Mucosa of rectum (tissue), 2 donors: ENCODE data around the gene CCT2.
A peak's percentile ranks its signal among the peaks of the same experiment; 100 is the strongest.

Source experiments
- H3K27ac ChIP-seq, 2 donors: one replicate each; pipeline ENCODE4 v1.7.0; 2013; ENCODE audit warnings: inconsistent platforms in 2 of 2, low read depth in 2 of 2, low read length in 2 of 2
- H3K27me3 ChIP-seq, 2 donors: one replicate each; pipeline ENCODE4 v1.7.0; 2013; ENCODE audit warnings: low read length in 2 of 2; ENCODE audit not compliant: control insufficient read depth in 2 of 2, insufficient read depth in 2 of 2
- H3K36me3 ChIP-seq, 2 donors: one replicate each; pipeline ENCODE4 v1.7.0; 2013; ENCODE audit warnings: low read length in 2 of 2; ENCODE audit not compliant: control insufficient read depth in 2 of 2, insufficient read depth in 2 of 2
- H3K4me1 ChIP-seq, 2 donors: one replicate each; pipeline ENCODE4 v1.7.0; 2013; ENCODE audit warnings: low read length in 2 of 2, mild to moderate bottlenecking in 1 of 2; ENCODE audit not compliant: control insufficient read depth in 2 of 2, insufficient read depth in 2 of 2
- H3K4me3 ChIP-seq, 2 donors: one replicate each; pipeline ENCODE4 v1.7.0; 2013; ENCODE audit warnings: low read length in 2 of 2
- H3K9ac ChIP-seq, 2 donors: one replicate each; pipeline ENCODE4 v1.7.0; 2013; ENCODE audit warnings: low read length in 2 of 2, low read depth in 1 of 2, mild to moderate bottlenecking in 1 of 2
- H3K9me3 ChIP-seq, 2 donors: one replicate each; pipeline ENCODE4 v1.7.0; 2013; ENCODE audit warnings: low read length in 2 of 2; ENCODE audit not compliant: control insufficient read depth in 2 of 2
- donor health status: healthy.
- donor health status: Normal muscosa, but diverticular disease.

CCT2 gene

DNA sequence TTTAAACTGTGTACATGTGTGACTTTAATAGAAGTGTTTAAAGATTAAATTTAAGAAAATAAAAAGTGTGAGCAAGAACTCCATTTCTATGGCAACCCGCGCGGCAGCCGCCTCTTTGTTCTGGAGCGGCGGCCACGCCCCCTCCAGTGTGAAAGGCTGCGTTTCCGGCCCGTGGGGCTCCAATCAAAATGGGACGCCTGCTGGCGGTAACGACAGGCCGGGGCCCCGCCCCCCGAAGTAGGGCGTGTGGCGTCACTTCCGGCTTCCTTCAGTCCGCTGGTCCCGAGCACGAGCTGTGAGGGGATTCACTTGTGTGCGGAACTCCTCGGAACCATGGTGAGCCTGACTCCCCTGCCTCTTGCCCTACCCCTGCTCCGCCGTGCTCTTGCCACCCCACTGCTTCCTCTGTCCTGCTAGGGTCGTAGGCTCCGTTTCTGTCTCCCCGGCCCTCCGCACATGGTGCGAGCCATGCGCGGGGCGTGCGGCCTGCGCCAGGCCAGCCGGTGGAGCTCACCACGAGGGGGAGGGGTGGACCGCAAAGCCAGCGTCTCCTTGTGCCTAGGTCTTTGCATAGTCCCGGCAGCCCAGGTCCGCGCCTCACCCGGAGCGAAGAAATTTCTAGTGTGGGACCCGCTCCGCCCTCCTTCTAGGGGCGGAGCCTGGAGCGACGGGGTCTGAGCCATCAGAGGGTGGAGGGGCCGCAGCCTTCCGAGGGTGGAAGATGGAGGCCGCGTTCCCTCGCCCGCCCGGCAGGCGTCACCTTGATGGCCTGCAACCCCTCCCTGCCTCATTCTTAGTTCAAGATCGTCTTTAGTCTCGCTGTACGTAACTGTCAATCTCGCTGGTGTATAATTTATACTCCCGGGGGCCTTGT lies at the start of gene CCT2:
Gene CCT2, plus strand, starts transcription at position 271 of the 874 bp plus-strand sequence. Its CDS starts 63 bp downstream, at position 334.
- Histone ChIP-seq H3K9me3 (no peaks in the 10 kb centered on the region), H3K9ac (peak within 1 kb of the TSS; percentile 97), H3K4me3 (peak within 1 kb of the TSS; percentile 94 to 98), H3K36me3 (peaks cover 35% of the 10 kb centered on the region in 2 donors), H3K27me3 (no peaks in the 10 kb centered on the region), H3K27ac (peak within 1 kb of the TSS; percentile 89 to 93), H3K4me1 (peaks cover 2 to 4% of the 10 kb centered on the region in 2 donors)

DNA sequence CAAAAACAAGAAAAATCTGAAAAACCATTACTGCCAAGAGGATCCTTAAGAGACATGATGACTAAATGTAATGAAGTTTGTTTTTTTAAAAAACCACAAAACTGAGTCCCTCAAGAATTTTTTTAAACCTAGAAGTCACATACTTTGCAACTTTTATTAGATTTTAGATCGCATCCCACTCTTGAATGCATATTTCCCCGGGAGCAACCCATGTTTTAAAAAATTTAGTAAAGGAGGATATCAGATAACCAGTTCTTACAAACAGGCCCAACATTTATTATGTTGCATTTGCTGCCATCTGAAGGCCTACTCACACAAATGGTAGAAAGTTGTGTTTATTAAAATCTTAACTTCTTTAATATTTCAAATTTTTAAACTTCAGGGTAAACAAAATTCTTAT lies 44.3 kb upstream of the CCT2 start:
- H3K36me3 ChIP-seq, result peaks cover 3% of the 10 kb centered on the region in 2 donors
- no peak overlapping the region for H3K4me3 ChIP-seq
- H3K9ac ChIP-seq, result no peak overlapping the region
- no peaks in the 10 kb centered on the region for H3K27me3 ChIP-seq
- H3K4me1 ChIP-seq, result no peaks in the 10 kb centered on the region
- H3K9me3 ChIP-seq, result no peaks in the 10 kb centered on the region
- no peak overlapping the region for H3K27ac ChIP-seq

DNA sequence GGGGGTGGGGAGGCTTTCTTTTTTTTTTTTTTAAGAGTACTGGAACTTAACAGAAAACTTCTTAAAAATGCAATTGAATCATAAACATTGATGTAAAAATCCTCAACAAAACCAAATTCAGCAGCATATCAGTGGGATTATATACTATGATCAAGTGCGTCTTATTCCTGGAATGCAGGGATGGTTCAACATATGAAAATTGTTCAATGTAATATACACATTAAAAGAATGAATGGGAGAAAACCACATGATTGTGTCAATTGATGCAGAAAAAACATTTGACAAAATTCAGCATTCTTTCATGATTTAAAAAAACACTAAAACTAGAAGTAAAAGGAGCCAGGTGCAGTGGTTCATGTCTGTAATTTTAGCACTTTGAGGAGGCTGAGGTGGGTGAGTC lies 41.2 kb upstream of the CCT2 start:
- Histone ChIP-seq H3K27me3 (no peaks in the 10 kb centered on the region), H3K4me3 (no peak overlapping the region), H3K9me3 (no peaks in the 10 kb centered on the region), H3K27ac (no peak overlapping the region), H3K4me1 (no peaks in the 10 kb centered on the region), H3K36me3 (peaks cover 3% of the 10 kb centered on the region in 2 donors), H3K9ac (no peak overlapping the region)

DNA sequence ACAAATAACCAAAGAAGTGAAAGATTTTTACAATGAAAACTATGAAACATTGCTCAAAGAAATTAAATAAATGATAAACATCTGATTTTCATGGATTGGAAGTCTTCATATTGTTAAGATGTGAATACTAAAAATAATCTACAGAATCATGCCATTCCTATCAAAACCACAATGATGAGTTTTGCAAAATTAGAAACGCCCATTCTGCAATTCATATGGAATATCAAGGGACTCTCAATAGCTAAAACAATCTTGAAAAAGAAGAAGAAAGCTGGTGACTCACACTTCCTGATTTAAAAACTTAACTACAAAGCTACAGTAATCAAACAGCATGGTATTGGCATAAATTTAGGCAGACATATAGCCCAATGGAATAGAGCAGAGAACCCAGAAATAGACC lies 40.2 kb upstream of the CCT2 start:
- H3K9ac ChIP-seq, result no peak overlapping the region
- no peaks in the 10 kb centered on the region for H3K27me3 ChIP-seq
- H3K36me3 ChIP-seq, result peaks cover 3% of the 10 kb centered on the region in 2 donors
- no peak overlapping the region for H3K27ac ChIP-seq
- H3K9me3 ChIP-seq, result no peaks in the 10 kb centered on the region
- no peak overlapping the region for H3K4me3 ChIP-seq
- no peaks in the 10 kb centered on the region for H3K4me1 ChIP-seq

DNA sequence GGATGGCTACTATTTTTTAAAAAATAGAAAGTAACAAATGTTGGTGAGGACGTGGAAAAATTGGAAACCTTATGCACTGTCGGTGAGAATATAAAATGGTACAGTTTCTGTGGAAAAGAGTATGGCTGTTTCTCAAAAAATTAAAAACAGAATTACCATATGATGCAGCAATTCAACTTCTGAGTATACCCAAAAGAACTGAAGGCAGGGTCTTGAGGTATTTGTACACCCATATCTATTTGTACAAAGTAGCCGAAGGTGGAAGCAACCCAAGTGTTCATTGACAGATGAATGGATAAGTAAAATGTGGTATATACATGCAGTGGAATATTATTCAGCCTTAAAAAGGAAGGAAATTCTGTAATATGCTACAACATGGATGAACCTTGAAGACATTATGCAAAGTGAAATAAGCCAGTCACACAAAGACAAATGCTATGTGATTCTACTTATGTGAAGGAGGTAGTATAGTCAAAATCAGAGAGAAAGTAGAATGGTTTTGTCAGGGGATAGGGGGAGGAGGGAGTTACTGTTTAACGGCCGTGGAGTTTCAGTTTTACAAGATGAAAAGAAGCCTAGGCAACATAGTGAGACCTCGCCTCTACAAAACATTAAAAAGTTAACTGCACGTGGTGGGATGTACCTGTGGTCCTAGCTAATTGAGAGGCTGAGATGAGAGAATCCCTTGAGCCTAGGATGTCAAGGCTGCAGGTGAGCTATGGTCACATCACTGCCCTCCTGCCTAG lies 38.4 kb upstream of the CCT2 start:
- peaks cover 3% of the 10 kb centered on the region in 2 donors for H3K36me3 ChIP-seq
- no peaks in the 10 kb centered on the region for H3K27me3 ChIP-seq
- H3K27ac ChIP-seq, result no peak overlapping the region
- no peak overlapping the region for H3K9ac ChIP-seq
- H3K9me3 ChIP-seq, result no peaks in the 10 kb centered on the region
- H3K4me1 ChIP-seq, result no peaks in the 10 kb centered on the region
- H3K4me3 ChIP-seq, result no peak overlapping the region

DNA sequence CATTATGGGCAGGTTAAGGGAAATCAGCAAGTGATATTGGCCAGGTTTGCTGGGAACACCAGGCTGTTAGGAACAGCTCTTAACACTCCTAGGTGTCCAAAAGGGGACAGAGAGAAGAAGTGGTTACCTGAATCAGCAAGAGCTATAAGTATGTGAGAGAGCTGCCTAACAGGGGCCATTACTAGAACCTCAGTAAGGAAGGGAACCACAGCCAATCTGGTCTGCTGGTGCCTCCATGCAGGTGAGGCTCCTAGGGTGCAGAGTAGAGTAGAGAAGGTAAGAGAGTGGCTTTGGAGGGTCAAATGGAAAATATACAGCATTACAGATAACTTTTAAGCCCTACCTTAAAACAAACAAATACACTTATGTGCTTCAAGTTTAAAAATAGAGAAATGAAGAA lies 36.6 kb upstream of the CCT2 start:
- Histone ChIP-seq H3K36me3 (no peaks in the 10 kb centered on the region), H3K4me1 (no peaks in the 10 kb centered on the region)

DNA sequence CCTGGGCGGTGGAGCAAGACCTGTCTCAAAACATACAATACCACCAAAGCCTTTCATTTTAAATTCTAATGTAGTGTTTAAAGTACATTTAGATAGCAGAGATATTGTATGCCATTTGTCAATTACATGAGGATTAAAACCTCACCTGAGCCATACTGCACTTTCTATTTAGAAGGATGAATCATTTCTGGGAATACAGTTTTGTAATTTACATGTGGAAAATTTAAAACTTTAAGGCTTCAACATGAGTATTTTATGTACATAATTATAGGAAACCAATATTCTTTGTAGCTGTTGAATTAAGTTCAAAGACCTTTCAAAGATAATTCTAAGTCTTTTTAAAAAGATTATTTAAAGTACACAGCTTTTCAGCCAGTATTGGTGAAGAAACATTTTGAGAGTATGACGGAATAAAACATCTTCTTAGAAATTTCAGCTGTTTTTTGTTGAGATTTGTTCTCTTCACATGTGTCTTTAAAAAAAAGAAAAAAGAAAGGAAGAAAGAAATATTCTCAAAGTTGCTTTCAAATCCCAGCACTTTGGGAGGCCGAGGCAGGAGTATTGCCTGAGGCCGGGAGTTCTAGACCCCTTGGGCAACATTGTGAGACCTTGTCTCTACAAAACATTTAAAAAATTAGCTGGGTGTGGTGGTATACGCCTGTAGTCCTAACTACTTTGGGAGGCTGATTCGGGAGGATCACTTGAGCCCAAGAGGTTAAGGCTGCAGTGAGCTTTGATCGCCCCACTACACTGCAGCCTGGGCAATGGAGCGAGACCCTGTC lies 34.5 kb upstream of the CCT2 start:
- Histone ChIP-seq H3K4me3 (no peak overlapping the region), H3K4me1 (no peaks in the 10 kb centered on the region), H3K27ac (no peak overlapping the region), H3K9me3 (no peaks in the 10 kb centered on the region), H3K9ac (no peak overlapping the region), H3K36me3 (no peaks in the 10 kb centered on the region), H3K27me3 (no peaks in the 10 kb centered on the region)

More for the DNA sequence above, 36.6 kb upstream of the CCT2 start:
- Histone ChIP-seq H3K27me3 (no peaks in the 10 kb centered on the region), H3K9ac (no peak overlapping the region), H3K4me3 (no peak overlapping the region), H3K27ac (no peak overlapping the region), H3K9me3 (no peaks in the 10 kb centered on the region)

DNA sequence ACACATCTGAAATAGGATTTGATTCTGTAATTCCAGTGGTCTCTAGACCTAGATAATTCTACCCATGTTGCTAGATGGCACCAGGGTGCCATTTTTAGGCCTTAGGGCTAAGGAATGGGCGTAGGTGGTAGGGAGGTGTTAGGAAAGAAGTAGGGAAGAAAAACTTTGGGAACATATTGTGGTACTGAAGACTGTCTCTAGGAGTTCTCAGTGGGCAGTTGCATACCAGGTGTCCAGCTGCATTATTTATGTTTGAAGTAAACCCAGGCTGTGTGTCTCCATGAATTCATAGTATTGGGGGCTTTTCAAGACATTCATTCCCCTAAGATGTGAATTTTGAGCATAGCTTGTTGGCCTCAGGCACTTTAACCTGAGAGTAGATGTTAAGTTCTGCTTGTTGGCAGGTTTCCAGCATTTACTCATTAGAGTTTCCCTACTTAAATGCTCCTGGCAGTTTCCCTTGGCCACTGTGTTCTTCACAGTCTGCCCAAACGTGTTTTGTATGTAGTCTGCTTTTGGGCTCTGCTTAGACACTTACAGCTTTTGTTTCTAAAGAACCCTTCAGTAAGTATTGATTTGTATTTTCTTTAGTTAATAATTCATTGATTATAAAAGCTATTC lies 31.5 kb upstream of the CCT2 start:
- Histone ChIP-seq H3K9ac (no peak overlapping the region), H3K4me1 (no peaks in the 10 kb centered on the region), H3K27ac (no peak overlapping the region), H3K27me3 (no peaks in the 10 kb centered on the region), H3K9me3 (no peaks in the 10 kb centered on the region), H3K36me3 (no peaks in the 10 kb centered on the region), H3K4me3 (no peak overlapping the region)

DNA sequence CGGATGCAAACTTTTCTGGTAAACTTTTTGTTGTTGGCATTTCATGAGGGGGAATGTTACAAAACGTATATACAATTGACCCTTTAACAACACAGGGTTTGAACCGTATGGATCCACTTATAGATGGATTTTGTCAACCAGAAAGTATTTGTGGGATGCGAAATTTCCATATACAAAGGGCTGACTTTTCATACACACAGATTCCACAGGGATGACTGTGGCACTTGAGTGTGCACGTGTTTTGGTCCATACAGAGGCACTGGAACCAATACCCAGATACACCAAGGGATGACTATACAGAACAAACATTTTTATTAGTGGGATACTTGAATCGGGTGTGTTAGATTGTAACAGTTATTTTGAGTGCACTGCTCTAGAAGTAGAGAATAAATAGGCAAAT lies 29.8 kb upstream of the CCT2 start:
- Histone ChIP-seq H3K9ac (no peak overlapping the region), H3K36me3 (no peaks in the 10 kb centered on the region), H3K27ac (no peak overlapping the region), H3K9me3 (no peaks in the 10 kb centered on the region), H3K4me3 (no peak overlapping the region), H3K27me3 (no peaks in the 10 kb centered on the region), H3K4me1 (no peaks in the 10 kb centered on the region)
